NCI-H748 treated with DMSO at 0.1 percent for 48 hours (cell line): Measurements from ENCODE around the gene NONO.
"Not testable (repeated sequence)": the region's sequence is repeated elsewhere in the genome, so short reads cannot be mapped to it uniquely, and the experiment has no call there.

Experiments used
- DNase-seq: peaks from one replicate; lab custom pipeline; 2025; lab: John Stamatoyannopoulos, UW

NONO gene

GRCh38 chrX:71291381-71291780, 7.9 kb downstream of the NONO start:
- DNase-seq: no peak

GRCh38 chrX:71292669-71293365, 9.4 kb downstream of the NONO start:
- DNase-seq: no peak

- DNase-seq: no peak
These were observed 13.4 kb downstream of the NONO start for GRCh38 chrX:71296806-71297205.

DNA sequence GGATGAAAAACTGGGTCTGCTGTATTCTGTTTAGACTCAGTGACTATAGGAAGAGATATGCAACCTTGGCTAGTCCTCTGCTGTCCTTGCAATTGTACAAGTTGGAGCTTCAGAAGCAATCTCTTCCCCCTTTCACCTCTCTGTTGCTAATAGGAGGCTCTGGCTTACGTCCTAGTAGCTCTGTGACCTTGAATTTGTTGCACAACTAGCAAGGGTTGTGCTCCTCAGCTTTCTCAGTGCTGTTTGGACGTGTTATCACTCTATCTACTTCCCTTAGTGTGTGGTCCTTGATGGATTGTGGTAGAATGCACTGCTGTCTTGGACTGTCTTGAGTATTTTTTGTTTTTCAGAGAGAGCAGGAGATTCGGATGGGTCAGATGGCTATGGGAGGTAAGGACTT, 14.7 kb downstream of the NONO start:
- DNase-seq: no peak

- not testable (repeated sequence) for DNase-seq
These were observed 16.6 kb downstream of the NONO start for GRCh38 chrX:71300064-71300463.

GRCh38 chrX:71300495-71300894, 17.1 kb downstream of the NONO start:
- DNase-seq: not testable (repeated sequence)

GRCh38 chrX:71301195-71301924, 17.9 kb downstream of the NONO start, which contains the start of gene ITGB1BP2:
Gene ITGB1BP2 (plus strand): TSS chrX:71301750. CDS start chrX:71301807, 57 bp downstream.
- DNase-seq: no peak

- no peak for DNase-seq
These were observed 19.2 kb downstream of the NONO start for GRCh38 chrX:71302461-71303213.

DNA sequence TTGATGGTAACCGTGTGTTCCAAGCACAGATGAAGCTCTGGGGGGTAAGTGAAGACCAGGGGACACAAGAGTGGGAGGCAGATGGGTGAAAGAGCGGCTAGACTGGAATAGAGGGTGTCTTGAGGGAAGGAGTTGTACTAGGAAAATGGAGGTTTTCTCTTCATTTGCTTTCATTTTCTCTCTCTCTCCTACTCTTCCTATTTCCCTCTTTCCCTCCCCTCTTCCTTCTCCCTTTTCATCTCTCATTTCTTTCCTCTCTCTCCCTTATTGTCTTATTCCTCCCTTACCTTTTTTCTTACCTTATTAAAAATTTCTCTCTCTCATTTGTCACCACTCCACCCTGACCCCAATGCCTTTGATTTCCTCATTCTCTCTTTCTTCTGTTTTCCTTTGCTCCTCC, 21.1 kb downstream of the NONO start:
- DNase-seq: no peak

DNA sequence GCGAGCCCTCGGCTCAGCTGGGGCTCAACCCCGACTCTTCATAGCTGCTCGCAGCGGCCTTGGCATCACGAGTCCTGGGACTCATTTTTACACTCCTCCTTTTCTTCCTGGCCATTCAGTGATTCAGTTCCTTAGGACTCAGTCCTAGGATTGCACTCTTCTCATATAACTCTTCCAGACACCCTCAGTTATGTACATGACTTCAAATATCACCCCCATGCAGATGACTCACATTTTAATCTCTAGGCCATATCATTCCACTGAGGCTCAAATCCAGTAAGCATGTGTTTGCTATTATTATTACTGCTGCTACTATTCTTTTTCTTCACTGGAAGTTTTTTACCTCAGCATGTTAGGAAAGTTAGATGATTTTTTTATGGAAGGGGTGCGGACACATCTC, 32.5 kb downstream of the NONO start:
- no peak for DNase-seq

- DNase-seq: not testable (repeated sequence)
These were observed 33.5 kb downstream of the NONO start for GRCh38 chrX:71316959-71317358.

- DNase-seq: no peak
These were observed 36.7 kb downstream of the NONO start for GRCh38 chrX:71320126-71320525.

GRCh38 chrX:71321731-71322130, 38.3 kb downstream of the NONO start:
- DNase-seq: no peak

- DNase-seq: not testable (repeated sequence)
These were observed 41.0 kb downstream of the NONO start for GRCh38 chrX:71324452-71324851.

- no peak for DNase-seq
These were observed 43.0 kb downstream of the NONO start for GRCh38 chrX:71326394-71326793.

GRCh38 chrX:71349151-71349665, 65.8 kb downstream of the NONO start:
- not testable (repeated sequence) for DNase-seq

DNA sequence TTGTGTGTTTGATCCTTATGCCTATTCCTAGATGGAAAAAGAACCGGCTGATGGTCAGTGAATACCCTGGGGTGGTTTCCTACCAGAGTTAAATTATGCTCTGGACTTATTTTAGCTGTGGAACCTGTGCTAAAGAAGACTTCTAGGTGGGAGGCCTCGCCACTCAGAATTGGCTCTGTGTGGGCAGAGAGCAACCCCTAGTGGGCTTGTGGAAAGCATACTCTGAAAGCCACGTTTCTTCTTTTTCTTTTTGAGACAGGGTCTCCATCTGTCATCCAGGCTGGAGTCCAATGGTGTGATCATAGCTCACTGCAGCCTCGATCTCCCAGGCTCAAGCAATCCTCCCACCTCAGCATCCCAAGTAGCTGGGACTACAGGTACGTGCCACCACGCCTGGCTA, 66.4 kb downstream of the NONO start:
- DNase-seq: not testable (repeated sequence)
